Measurements from ENCODE around the gene CAMTA1.

DNA sequence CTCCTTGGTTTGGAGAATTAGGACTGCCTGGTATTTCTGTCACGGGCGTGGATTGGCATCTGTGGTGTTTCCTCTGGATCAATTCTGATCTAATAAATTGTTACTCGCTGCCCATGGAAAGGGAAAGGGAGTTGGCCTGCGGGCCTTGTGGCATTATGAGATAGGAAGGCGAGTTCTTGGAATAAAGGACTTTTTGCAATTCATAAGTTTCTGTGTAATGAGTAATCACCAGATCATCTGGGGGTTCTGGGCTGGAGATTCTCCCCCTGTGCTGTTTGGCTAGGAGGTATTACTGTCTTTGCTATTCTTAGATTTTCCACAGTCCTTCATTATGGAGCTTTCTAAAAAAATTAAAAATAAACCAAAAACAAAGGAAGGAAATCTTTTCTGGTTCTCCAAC lies 315.9 kb downstream of the CAMTA1 start:
- TF ChIP-seq, protein P1, sequence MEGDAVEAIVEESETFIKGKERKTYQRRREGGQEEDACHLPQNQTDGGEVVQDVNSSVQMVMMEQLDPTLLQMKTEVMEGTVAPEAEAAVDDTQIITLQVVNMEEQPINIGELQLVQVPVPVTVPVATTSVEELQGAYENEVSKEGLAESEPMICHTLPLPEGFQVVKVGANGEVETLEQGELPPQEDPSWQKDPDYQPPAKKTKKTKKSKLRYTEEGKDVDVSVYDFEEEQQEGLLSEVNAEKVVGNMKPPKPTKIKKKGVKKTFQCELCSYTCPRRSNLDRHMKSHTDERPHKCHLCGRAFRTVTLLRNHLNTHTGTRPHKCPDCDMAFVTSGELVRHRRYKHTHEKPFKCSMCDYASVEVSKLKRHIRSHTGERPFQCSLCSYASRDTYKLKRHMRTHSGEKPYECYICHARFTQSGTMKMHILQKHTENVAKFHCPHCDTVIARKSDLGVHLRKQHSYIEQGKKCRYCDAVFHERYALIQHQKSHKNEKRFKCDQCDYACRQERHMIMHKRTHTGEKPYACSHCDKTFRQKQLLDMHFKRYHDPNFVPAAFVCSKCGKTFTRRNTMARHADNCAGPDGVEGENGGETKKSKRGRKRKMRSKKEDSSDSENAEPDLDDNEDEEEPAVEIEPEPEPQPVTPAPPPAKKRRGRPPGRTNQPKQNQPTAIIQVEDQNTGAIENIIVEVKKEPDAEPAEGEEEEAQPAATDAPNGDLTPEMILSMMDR (conservative IDR thresholded peaks at IDR 0.05; ENCODE audit: low read depth, low read length) = no peak
- no peak for TF ChIP-seq EZH2 (IDR thresholded peaks at IDR 0.05; ENCODE audit: borderline replicate concordance, low read depth, low read length, poor library complexity, severe bottlenecking)

Measured in A673 (cell line).